Thoracic aorta (tissue), 2 donors: Measurements from ENCODE around the gene LRP10. TPM values are rescaled to one million over a fixed set of nuclear protein-coding genes. Genes with fewer than 3 reads are reported as not detected.

Experiments
- ATAC-seq: fragments of 150-250 bp; one replicate; pipeline ENCODE4 v1.8.0; 2017; ENCODE audit warnings: low read depth; ENCODE audit not compliant: insufficient number of reproducible peaks, low FRiP score
- DNase-seq: peaks from one replicate; pipeline ENCODE4 v3.0.0-alpha.2; 2020; ENCODE audit warnings: low spot score
- H3K27ac ChIP-seq, 2 donors: fragments of 200-600 bp; sonication (generic); 1 replicate in 1 of 2; 2 replicates in 1 of 2; pipeline ENCODE4 v1.5.1; 2016; ENCODE audit warnings: mild to moderate bottlenecking in 2 of 2, moderate library complexity in 2 of 2
- H3K27me3 ChIP-seq: fragments of 200-600 bp; sonication (generic); replicated peaks from 2 replicates; pipeline ENCODE4 v1.6.0; 2016; ENCODE audit warnings: mild to moderate bottlenecking; ENCODE audit not compliant: insufficient read depth
- H3K36me3 ChIP-seq: fragments of 200-600 bp; sonication (generic); one replicate; pipeline ENCODE4 v1.5.1; 2016
- H3K4me1 ChIP-seq, 2 donors: fragments of 200-600 bp; sonication (generic); 1 replicate in 1 of 2; 2 replicates in 1 of 2; pipeline versions ENCODE4 v1.5.1 to v1.6.0; 2016; ENCODE audit warnings: low read depth in 2 of 2, mild to moderate bottlenecking in 1 of 2; ENCODE audit not compliant: control insufficient read depth in 1 of 2
- H3K4me3 ChIP-seq: fragments of 200-600 bp; sonication (generic); 2 replicates; pipeline ENCODE4 v1.5.1; 2016; ENCODE audit warnings: mild to moderate bottlenecking
- H3K9me3 ChIP-seq: fragments of 200-600 bp; sonication (generic); 2 replicates; pipeline ENCODE4 v1.5.1; 2016
- CTCF ChIP-seq: fragments of 200-600 bp; sonication (generic); IDR thresholded peaks from one replicate; pipeline ENCODE4 v1.5.1; 2019; ENCODE audit warnings: antibody characterized with exemption
- total RNA-seq, 2 donors: library from RNA; depleted of rRNA; stranded (reverse); fragments of >200 nt; gene quantifications; one replicate each; pipeline versions ENCODE4 v1.1.0 to v1.2.3, GENCODE V29; 2016

The LRP10 gene
- total RNA-seq, 2 donors from 2014 or later, result 158 to 209 TPM

- Histone ChIP-seq H3K27me3 (no peaks in the 10 kb centered on the region), H3K4me1 (peaks cover 21 to 62% of the 10 kb centered on the region in 2 donors), H3K36me3 (peaks cover 57% of the 10 kb centered on the region), H3K27ac (peak overlapping the region; percentile 16 to 33), H3K9me3 (no peaks in the 10 kb centered on the region), H3K4me3 (no peak overlapping the region)
- DNase-seq, result no peak
- TF ChIP-seq CTCF, result no peak
- ATAC-seq, result no peak
Measured at GRCh38 chr14:22841769-22842168, 29.8 kb upstream of the LRP10 start.

- H3K4me1 ChIP-seq, result peaks cover 25 to 66% of the 10 kb centered on the region in 2 donors
- H3K4me3 ChIP-seq, result no peak overlapping the region
- H3K9me3 ChIP-seq, result no peaks in the 10 kb centered on the region
- TF ChIP-seq CTCF, result no peak
- H3K27ac ChIP-seq, result peak overlapping the region in 1 of 2 donors; percentile 12
- DNase-seq, result no peak
- no peaks in the 10 kb centered on the region for H3K27me3 ChIP-seq
- ATAC-seq, result no peak
- peaks cover 57% of the 10 kb centered on the region for H3K36me3 ChIP-seq
Measured at GRCh38 chr14:22842211-22843122, 29.1 kb upstream of the LRP10 start.

GRCh38 chr14:22843123-22843925 lies 28.2 kb upstream of the LRP10 start:
- Histone ChIP-seq H3K4me1 (peaks cover 31 to 71% of the 10 kb centered on the region in 2 donors), H3K27ac (peak overlapping the region in 1 of 2 donors; percentile 12), H3K36me3 (peaks cover 57% of the 10 kb centered on the region), H3K27me3 (no peaks in the 10 kb centered on the region), H3K4me3 (no peak overlapping the region), H3K9me3 (no peaks in the 10 kb centered on the region)
- DNase-seq (no peak), ATAC-seq (no peak)
- TF ChIP-seq CTCF, result no peak

GRCh38 chr14:22844221-22845102 lies 27.1 kb upstream of the LRP10 start:
- DNase-seq, result no peak
- Histone ChIP-seq H3K27ac (peak overlapping the region in 1 of 2 donors; percentile 43), H3K27me3 (no peaks in the 10 kb centered on the region), H3K4me1 (peaks cover 32 to 71% of the 10 kb centered on the region in 2 donors), H3K36me3 (peaks cover 57% of the 10 kb centered on the region), H3K4me3 (no peak overlapping the region), H3K9me3 (no peaks in the 10 kb centered on the region)
- no peak for ATAC-seq
- no peak for TF ChIP-seq CTCF
